ENCODE results near the gene KIF1C.
"Not testable (repeated sequence)": the region's sequence is repeated elsewhere in the genome, so short reads cannot be mapped to it uniquely, and the experiment has no call there.

KIF1C gene

DNA sequence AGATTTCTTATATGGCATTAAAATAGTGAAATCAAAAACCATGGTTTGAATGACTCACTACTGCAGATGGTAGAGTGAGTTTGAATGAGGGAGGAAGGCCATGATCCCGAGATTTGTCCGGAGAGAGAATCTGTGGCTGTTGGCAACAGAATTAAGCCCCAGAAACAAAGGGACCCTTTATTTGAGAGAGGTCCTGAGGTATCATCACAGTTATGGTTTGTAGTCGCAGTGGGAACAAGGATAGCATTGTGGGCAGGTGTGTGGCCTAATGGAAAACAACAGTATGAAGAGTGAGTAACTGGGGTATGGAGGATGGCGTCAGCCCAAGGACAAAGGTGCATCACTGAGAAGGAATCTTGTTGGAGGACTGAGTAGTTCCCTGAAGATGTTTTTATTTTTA is 72.0 kb downstream of the KIF1C start:
- DNase-seq (ENCODE audit: insufficient read length, low spot score) (peak; percentile 30), FAIRE-seq (no peak)
- TF ChIP-seq POLR2A (IDR thresholded peaks at IDR 0.05; ENCODE audit: low read depth, low read length): no peak

DNA sequence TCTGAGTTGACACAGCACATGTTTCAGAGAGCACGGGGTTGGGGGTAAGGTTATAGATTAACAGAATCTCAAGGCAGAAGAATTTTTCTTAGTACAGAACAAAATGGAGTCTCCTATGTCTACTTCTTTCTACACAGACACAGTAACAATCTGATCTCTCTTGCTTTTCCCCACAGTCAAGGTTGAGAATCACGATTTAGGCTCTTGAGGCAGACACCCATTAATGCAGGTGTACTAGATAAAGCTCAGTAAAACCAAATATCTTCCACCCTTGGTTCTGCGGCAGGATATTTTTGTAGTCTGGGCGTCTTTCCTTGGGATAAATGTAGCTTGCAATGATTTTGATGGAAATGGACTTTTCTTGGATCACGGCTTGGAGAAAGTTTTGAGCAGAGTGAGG is 77.7 kb downstream of the KIF1C start:
- FAIRE-seq; DNase-seq (ENCODE audit: insufficient read length, low spot score): not testable (repeated sequence)

DNA sequence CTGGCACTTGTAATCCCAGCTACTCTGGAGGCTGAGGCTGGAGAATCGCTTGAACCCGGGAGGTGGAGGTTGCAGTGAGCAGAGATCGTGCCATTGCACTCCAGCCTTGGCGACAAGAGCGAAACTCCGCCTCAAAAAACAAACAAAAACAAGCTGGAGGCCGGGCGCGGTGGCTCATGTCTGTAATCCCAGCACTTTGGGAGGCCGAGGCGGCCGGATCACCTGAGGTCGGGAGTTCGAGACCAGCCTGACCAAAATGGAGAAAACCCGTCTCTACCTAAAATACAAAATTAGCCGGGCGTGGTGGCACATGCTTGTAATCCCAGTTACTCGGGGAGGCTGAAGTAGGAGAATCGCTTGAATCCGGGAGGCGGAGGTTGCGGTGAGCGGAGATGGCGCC is 79.5 kb downstream of the KIF1C start:
- not testable (repeated sequence) for DNase-seq (ENCODE audit: insufficient read length, low spot score); FAIRE-seq

DNA sequence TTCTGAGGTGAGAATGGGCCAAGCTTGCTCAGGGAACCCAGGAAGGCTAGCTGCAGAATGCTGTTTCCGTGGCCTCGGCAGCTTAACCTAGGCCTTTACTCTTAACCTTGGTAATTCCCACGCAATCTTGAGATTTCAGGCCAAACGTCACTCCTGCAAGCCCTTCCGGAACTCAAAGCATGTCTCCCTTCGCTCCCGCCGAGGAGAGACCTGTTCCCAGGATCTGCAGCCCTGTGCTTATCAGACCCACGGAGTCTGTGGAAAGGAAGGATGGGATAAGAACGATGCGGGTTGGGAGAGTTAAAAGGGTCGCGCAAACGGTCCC is 80.0 kb downstream of the KIF1C start:
- no peak for FAIRE-seq
- no peak for DNase-seq (ENCODE audit: insufficient read length, low spot score)
- TF ChIP-seq POLR2A (IDR thresholded peaks at IDR 0.05; ENCODE audit: low read depth, low read length): no peak
